SH-SY5Y (cell line): ENCODE measurements around the gene WFDC1.

ENCODE experiments used
- GATA2 ChIP-seq: IDR thresholded peaks from 2 replicates; pipeline ENCODE4 v1.6.1; 2011; ENCODE audit warnings: mild to moderate bottlenecking, low read depth, low read length
- GATA3 ChIP-seq: IDR thresholded peaks from 2 replicates; pipeline ENCODE4 v1.6.1; 2011; ENCODE audit warnings: low read depth, mild to moderate bottlenecking, low read length, moderate library complexity

The WFDC1 gene

GRCh38 chr16:84266451-84266850, 28.2 kb upstream of the WFDC1 start:
- TF ChIP-seq GATA2 (no peak), GATA3 (no peak)

- no peak for TF ChIP-seq GATA3
- no peak for TF ChIP-seq GATA2
Observed at GRCh38 chr16:84267380-84267779, 27.3 kb upstream of the WFDC1 start.

GRCh38 chr16:84268291-84269040, 26.2 kb upstream of the WFDC1 start:
- TF ChIP-seq GATA3, result no peak
- no peak for TF ChIP-seq GATA2

- TF ChIP-seq GATA3, result no peak
- no peak for TF ChIP-seq GATA2
Observed at GRCh38 chr16:84270071-84270470, 24.6 kb upstream of the WFDC1 start.

- TF ChIP-seq GATA3 (no peak), GATA2 (no peak)
Observed at GRCh38 chr16:84270531-84270930, 24.1 kb upstream of the WFDC1 start.

GRCh38 chr16:84271037-84271436, 23.6 kb upstream of the WFDC1 start:
- no peak for TF ChIP-seq GATA2
- no peak for TF ChIP-seq GATA3

- TF ChIP-seq GATA2, result no peak
- no peak for TF ChIP-seq GATA3
Observed at GRCh38 chr16:84271866-84272265, 22.8 kb upstream of the WFDC1 start.

GRCh38 chr16:84272740-84273320, 21.8 kb upstream of the WFDC1 start:
- no peak for TF ChIP-seq GATA2
- TF ChIP-seq GATA3, result no peak

- TF ChIP-seq GATA3 (no peak), GATA2 (no peak)
Observed at GRCh38 chr16:84274515-84274914, 20.2 kb upstream of the WFDC1 start.

- TF ChIP-seq GATA2, result no peak
- TF ChIP-seq GATA3, result no peak
Observed at GRCh38 chr16:84275585-84276151, 19.0 kb upstream of the WFDC1 start.

GRCh38 chr16:84277244-84277823, 17.3 kb upstream of the WFDC1 start:
- TF ChIP-seq GATA3, result no peak
- TF ChIP-seq GATA2, result no peak

GRCh38 chr16:84278333-84278732, 16.3 kb upstream of the WFDC1 start:
- TF ChIP-seq GATA2 (no peak), GATA3 (no peak)

- TF ChIP-seq GATA2 (no peak), GATA3 (no peak)
Observed at GRCh38 chr16:84278968-84279367, 15.7 kb upstream of the WFDC1 start.

- TF ChIP-seq GATA2, result no peak
- no peak for TF ChIP-seq GATA3
Observed at GRCh38 chr16:84279881-84280280, 14.8 kb upstream of the WFDC1 start.

- no peak for TF ChIP-seq GATA2
- TF ChIP-seq GATA3, result no peak
Observed at GRCh38 chr16:84281074-84281473, 13.6 kb upstream of the WFDC1 start.
